Keratinocyte (primary cell): ENCODE data around the gene FAF1.
"Not testable (repeated sequence)": the region's sequence is repeated elsewhere in the genome, so short reads cannot be mapped to it uniquely, and the experiment has no call there.

Experiments used
- CTCF ChIP-seq, 3 experiments: IDR thresholded peaks in 1 of 3; conservative IDR thresholded peaks in 1 of 3; optimal IDR thresholded peaks in 1 of 3; 2 replicates in 2 of 3; 3 replicates in 1 of 3; pipeline versions ENCODE3 to v1.5.1; 2011; ENCODE audit warnings: low read length in 3 of 3, mild to moderate bottlenecking in 3 of 3, moderate library complexity in 2 of 3, control low read depth in 1 of 3, inconsistent platforms in 1 of 3; ENCODE audit not compliant: insufficient read depth in 2 of 3; ENCODE audit errors: extremely low read depth in 1 of 3
- EZH2 ChIP-seq: IDR thresholded peaks from one replicate; pipeline ENCODE4 v1.6.1; 2012; ENCODE audit warnings: inconsistent platforms, mild to moderate bottlenecking, low read length, moderate library complexity

- not testable (repeated sequence) for TF ChIP-seq CTCF (optimal IDR thresholded peaks at IDR 0.05 in 1 of 3, IDR thresholded peaks at IDR 0.05 in 1 of 3, conservative IDR thresholded peaks at IDR 0.05 in 1 of 3; ENCODE audit: extremely low read depth in 1 of 3, insufficient read depth in 2 of 3, low read length in 3 of 3); EZH2
Measured at GRCh38 chr1:50906050-50906449, 54.0 kb downstream of the FAF1 start.
